PC-3 (cell line): ENCODE measurements around the gene RAPGEF3. TPM values are rescaled to one million over a fixed set of nuclear protein-coding genes. Genes with fewer than 3 reads are reported as not detected.

ENCODE experiments used
- ATAC-seq: fragments of 200-7000 bp; cut with Tn5 transposase; 2 replicates; pipeline ENCODE4 v1.9.1; 2020; ENCODE audit warnings: mild to moderate bottlenecking, moderate library complexity
- BruUV-seq: library from RNA; stranded (reverse); fragments of 400-500 nt; replicated peaks from 2 replicates; lab custom pipeline; 2021; lab: Mats Ljungman, UMichigan
- CTCF ChIA-PET: fragments of 300-600 bp; sonication (Branson Sonifier 250); formaldehyde crosslinking; loops from one replicate; lab custom pipeline; 2022; ENCODE audit warnings: antibody characterized with exemption; lab: Charles Lee
- POLR2A ChIA-PET: fragments of 300-600 bp; sonication (Branson Sonifier 250); formaldehyde crosslinking; loops from one replicate; lab custom pipeline; 2022; ENCODE audit warnings: antibody characterized with exemption; ENCODE audit not compliant: unreplicated experiment; lab: Charles Lee
- DNase-seq: peaks from one replicate; pipeline ENCODE4 v3.0.0-alpha.2; 2015
- H2AFZ ChIP-seq: fragments of 300-600 bp; sonication (generic); 2 replicates; pipeline ENCODE4 v1.6.0; 2016; ENCODE audit warnings: antibody characterized with exemption, low read length
- H3F3A ChIP-seq: fragments of 300-600 bp; sonication (generic); one replicate; pipeline ENCODE4 v1.6.0; 2017; ENCODE audit warnings: antibody characterized with exemption, low read length, control low read depth, mild to moderate bottlenecking; ENCODE audit not compliant: unreplicated experiment
- H3K27ac ChIP-seq: fragments of 300-600 bp; sonication (generic); 2 replicates; pipeline ENCODE4 v1.5.1; 2016; ENCODE audit warnings: mild to moderate bottlenecking, low read length
- H3K27me3 ChIP-seq: fragments of 300-600 bp; sonication (generic); 2 replicates; pipeline ENCODE4 v1.6.1; 2016; ENCODE audit warnings: low read length, mixed read lengths
- H3K36me3 ChIP-seq: fragments of 300-600 bp; sonication (generic); 2 replicates; pipeline ENCODE4 v1.6.1; 2016; ENCODE audit warnings: low read depth, mixed run types, low read length, mixed read lengths
- H3K4me1 ChIP-seq: fragments of 300-600 bp; sonication (generic); 2 replicates; pipeline ENCODE4 v1.5.1; 2016; ENCODE audit warnings: low read length; ENCODE audit not compliant: insufficient read depth
- H3K4me2 ChIP-seq: fragments of 300-600 bp; sonication (generic); 2 replicates; pipeline ENCODE4 v1.6.0; 2016; ENCODE audit warnings: low read length
- H3K4me3 ChIP-seq: fragments of 300-600 bp; sonication (generic); 2 replicates; pipeline ENCODE4 v1.5.1; 2016; ENCODE audit warnings: mild to moderate bottlenecking, low read length, mixed read lengths
- H3K79me2 ChIP-seq: fragments of 300-600 bp; sonication (generic); 2 replicates; pipeline ENCODE4 v1.6.1; 2017; ENCODE audit warnings: low read length, mixed read lengths
- H3K9ac ChIP-seq: fragments of 300-600 bp; sonication (generic); 2 replicates; pipeline ENCODE4 v1.6.0; 2016; ENCODE audit warnings: mild to moderate bottlenecking, low read length
- H3K9me2 ChIP-seq: fragments of 300-600 bp; sonication (generic); replicated peaks from 2 replicates; pipeline ENCODE4 v1.6.1; 2016; ENCODE audit warnings: mixed run types, low read length, mixed read lengths
- H3K9me3 ChIP-seq: fragments of 300-600 bp; sonication (generic); 2 replicates; pipeline ENCODE4 v1.6.1; 2016; ENCODE audit warnings: low read length, mixed read lengths
- H4K20me1 ChIP-seq: fragments of 300-600 bp; sonication (generic); 2 replicates; pipeline ENCODE4 v1.6.1; 2016; ENCODE audit warnings: low read length, mixed read lengths
- EZH2 ChIP-seq: fragments of 300-600 bp; sonication (generic); IDR thresholded peaks from one replicate; pipeline ENCODE4 v1.6.1; 2017; ENCODE audit warnings: antibody characterized with exemption, mild to moderate bottlenecking, low read length; ENCODE audit not compliant: unreplicated experiment
- EZH2phosphoT487 ChIP-seq: fragments of 300-600 bp; sonication (generic); IDR thresholded peaks from 2 replicates; pipeline ENCODE4 v1.6.1; 2018; ENCODE audit warnings: mild to moderate bottlenecking, antibody characterized with exemption, low read length, borderline replicate concordance
- intact Hi-C: fragments of 100-400 bp; cut with micrococcal nuclease; formaldehyde crosslinking; loops from 2 replicates; pipeline ENCODE4 v1.9.0; 2023
- total RNA-seq: library from RNA; depleted of rRNA; stranded (reverse); fragments of >200 nt; gene quantifications from 2 replicates; pipeline ENCODE4 v1.2.3, GENCODE V29; 2014
- TF ChIP-seq, protein P1 (sequence below): fragments of 300-600 bp; sonication (generic); conservative IDR thresholded peaks from 2 replicates; pipeline ENCODE4 v1.5.1; 2017; ENCODE audit warnings: antibody characterized with exemption, low read depth, mild to moderate bottlenecking, low read length

Gene RAPGEF3
- total RNA-seq, 1 experiment from 2014 or later, result 6.7 TPM

DNA sequence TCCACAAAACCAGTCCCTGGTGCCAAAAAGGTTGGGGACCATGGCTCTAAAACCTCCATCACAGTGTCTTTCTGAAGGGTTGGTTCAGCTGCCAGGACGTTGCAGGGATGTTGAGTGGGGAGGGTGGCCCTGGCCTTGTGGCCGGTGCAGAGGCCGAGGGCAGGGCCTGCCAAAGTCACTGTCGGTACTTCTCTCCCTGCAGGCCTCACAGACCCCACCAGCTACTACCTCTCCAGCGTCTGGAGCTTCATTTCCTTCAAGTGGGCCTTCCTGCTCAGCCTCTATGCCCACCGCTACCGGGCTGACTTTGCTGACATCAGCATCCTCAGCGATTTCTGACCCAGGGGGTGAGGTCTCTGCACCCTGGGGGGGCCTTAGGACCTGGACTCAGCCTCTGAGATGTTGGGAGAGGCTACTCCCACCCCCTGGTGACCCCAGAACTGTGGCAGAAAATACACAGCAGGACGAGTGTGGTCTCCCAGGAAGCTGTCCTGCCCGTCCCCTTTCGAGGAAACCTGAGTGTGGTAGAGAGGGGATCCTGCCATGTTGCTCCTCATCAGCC, 21.3 kb upstream of the RAPGEF3 start:
- Histone ChIP-seq H3K36me3 (peaks cover 10% of the 10 kb centered on the region; the same call in 1 of the 2 replicates), H3K27ac (no peak overlapping the region), H3K4me2 (no peak overlapping the region), H3K9me2 (no peaks in the 10 kb centered on the region), H3K27me3 (no peaks in the 10 kb centered on the region), H3F3A (peaks cover 4% of the 10 kb centered on the region), H4K20me1 (no peaks in the 10 kb centered on the region), H3K4me3 (no peak overlapping the region), H3K9me3 (no peaks in the 10 kb centered on the region), H3K4me1 (peaks cover 18% of the 10 kb centered on the region), H3K79me2 (no peaks in the 10 kb centered on the region), H3K9ac (no peak overlapping the region), H2AFZ (no peak overlapping the region)
- intact Hi-C loops, result loop anchor here (1.0 kb wide), 3 partner anchors 38 to 65 kb away; no protein-coding TSS in a partner anchor
- ChIA-PET CTCF (interaction anchor here (0.6 kb wide), 1 partner anchor 36 kb away, joined by 6 read pairs; no protein-coding TSS in a partner anchor), POLR2A (interaction anchor here (0.6 to 0.8 kb wide), 2 partner anchors 47 to 123 kb away, joined by 3 to 5 read pairs; no protein-coding TSS in a partner anchor)
- ATAC-seq, result no peak
- TSS peak; percentile 6 for BruUV-seq
- no peak for DNase-seq
- TF ChIP-seq EZH2 (no peak), EZH2phosphoT487 (no peak)
- TF ChIP-seq, protein P1, sequence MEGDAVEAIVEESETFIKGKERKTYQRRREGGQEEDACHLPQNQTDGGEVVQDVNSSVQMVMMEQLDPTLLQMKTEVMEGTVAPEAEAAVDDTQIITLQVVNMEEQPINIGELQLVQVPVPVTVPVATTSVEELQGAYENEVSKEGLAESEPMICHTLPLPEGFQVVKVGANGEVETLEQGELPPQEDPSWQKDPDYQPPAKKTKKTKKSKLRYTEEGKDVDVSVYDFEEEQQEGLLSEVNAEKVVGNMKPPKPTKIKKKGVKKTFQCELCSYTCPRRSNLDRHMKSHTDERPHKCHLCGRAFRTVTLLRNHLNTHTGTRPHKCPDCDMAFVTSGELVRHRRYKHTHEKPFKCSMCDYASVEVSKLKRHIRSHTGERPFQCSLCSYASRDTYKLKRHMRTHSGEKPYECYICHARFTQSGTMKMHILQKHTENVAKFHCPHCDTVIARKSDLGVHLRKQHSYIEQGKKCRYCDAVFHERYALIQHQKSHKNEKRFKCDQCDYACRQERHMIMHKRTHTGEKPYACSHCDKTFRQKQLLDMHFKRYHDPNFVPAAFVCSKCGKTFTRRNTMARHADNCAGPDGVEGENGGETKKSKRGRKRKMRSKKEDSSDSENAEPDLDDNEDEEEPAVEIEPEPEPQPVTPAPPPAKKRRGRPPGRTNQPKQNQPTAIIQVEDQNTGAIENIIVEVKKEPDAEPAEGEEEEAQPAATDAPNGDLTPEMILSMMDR, result no peak

DNA sequence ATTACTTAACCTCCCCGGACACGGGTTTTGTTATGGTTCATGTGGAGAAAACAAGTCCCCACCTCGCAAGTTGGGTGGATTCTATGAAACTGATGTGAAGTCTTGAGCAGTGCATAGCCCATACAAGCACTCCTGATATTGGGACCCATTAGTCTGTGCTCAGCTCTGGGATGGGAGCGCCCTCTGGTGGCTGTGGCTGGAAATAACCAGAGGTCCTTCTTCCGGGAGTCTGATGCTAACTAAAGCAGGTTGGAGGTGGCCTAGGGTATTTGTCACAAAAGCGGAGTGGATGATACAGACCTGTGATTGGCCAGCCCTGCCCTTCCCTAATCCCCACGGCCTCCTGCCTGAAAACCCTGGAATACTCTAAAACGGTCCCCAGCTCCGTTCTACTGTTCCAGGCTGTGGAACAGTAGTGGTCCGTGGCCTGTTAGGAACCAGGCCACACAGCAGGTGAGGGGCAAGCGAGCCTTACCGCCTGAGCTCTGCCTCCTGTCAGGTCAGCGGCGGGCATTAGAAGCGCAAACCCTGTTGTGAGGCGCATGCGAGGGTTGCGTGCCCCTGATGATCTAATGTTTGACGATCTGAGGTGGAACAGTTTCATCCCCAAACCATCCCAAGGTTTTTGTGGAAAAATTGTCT, 20.7 kb upstream of the RAPGEF3 start:
- peaks cover 5% of the 10 kb centered on the region; the same call in 1 of the 2 replicates for H3K36me3 ChIP-seq
- H4K20me1 ChIP-seq, result no peaks in the 10 kb centered on the region
- DNase-seq, result peak; percentile 94
- ChIA-PET POLR2A (no interaction called here), CTCF (interaction anchor here (1.4 to 1.6 kb wide), 2 partner anchors 36 to 58 kb away, joined by 4 to 5 read pairs; no protein-coding TSS in a partner anchor)
- intact Hi-C loops, result loop anchor here (1.0 kb wide), 3 partner anchors 37 to 64 kb away; no protein-coding TSS in a partner anchor
- H3K4me3 ChIP-seq, result no peak overlapping the region
- H3K79me2 ChIP-seq, result peaks cover 6% of the 10 kb centered on the region
- H3K27me3 ChIP-seq, result no peaks in the 10 kb centered on the region
- H3K4me2 ChIP-seq, result no peak overlapping the region
- H3K4me1 ChIP-seq, result peaks cover 23% of the 10 kb centered on the region
- no peaks in the 10 kb centered on the region for H3K9me2 ChIP-seq
- H3K9ac ChIP-seq, result no peak overlapping the region
- no peak overlapping the region for H2AFZ ChIP-seq
- no peaks in the 10 kb centered on the region for H3K9me3 ChIP-seq
- peaks cover 4% of the 10 kb centered on the region for H3F3A ChIP-seq
- no peak overlapping the region for H3K27ac ChIP-seq
- BruUV-seq, result no TSS peak
- ATAC-seq, result peak; percentile 81
- TF ChIP-seq EZH2 (no peak), EZH2phosphoT487 (no peak)
- TF ChIP-seq, protein P1, result peak; percentile 96
